NCI-H2171 treated with DMSO at 0.1 percent for 48 hours (cell line): ENCODE data around the gene CLN5.
A peak's percentile ranks its signal among the peaks of the same experiment; 100 is the strongest.

Experiments
- DNase-seq: peaks from one replicate; lab custom pipeline; 2025; lab: John Stamatoyannopoulos, UW

CLN5 gene

DNA sequence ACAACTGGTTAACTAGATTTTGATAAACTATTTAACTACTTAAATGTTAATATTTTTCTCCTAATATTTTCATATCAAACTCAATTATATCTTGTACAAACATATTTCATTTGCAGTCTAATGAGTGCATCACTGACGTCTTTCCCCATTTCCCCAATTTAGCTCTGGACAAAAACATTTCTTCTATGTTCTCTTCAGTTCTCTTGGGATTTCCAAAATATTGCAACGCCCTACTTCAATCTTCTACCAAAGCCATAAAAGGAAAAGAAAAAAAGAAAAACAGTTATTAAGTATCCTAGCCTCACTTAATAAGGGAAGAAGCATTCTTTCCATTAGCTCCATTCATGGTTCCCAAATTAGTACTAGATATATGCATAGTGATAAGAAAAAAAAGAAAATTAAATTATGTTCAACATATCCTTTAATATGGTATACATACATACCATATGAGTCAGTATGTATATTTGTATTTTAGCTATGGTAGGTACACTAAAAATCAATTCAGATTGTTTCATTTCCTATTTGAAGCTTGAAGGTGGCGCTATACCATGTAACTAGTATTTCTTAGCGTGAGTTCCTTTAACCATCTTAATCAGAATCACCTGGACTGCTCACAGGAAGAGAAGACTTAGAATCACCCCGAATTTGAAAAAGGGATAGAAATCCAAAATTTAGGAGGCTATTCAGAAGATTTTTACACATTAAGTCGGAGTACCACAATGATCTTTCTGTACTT, 25.2 kb downstream of the CLN5 start:
- no peak for DNase-seq

DNA sequence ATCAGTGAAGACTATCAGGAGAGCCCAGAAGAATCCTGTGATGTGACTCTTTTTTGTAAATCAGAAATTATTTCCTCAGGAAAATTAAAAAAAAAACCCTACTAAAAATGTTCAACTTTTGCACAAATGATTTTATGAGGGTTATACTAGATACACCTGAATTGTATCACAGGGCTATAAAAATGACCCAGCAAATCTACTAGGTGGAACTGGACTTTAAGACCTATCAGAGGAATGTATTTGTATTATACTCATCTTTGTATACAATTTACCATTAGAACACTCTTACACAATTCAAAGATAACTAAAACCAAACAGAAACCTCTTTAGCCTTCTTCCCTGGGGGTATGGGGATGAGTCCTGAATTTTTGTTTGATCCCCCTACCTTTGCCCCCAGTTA, 27.9 kb downstream of the CLN5 start:
- DNase-seq = no peak

DNA sequence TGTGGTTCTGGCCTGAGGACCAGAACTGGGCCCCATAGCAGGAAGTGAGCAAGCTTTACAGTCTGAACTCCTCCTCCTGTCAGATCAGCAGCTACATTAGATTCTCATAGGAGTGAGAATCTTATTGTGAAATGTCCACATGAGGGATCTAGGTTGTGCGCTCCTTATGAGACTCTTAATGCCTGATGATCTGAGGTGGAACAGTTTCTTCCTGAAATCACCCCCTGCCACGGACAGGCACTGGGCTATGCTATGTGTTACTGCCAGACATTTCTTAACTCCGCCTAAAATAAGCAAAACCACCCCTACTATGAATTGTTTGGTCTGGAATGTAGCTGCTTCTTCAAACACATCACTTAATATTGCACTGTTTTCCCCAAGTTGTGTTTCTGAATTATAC, 30.5 kb downstream of the CLN5 start:
- DNase-seq = no peak

DNA sequence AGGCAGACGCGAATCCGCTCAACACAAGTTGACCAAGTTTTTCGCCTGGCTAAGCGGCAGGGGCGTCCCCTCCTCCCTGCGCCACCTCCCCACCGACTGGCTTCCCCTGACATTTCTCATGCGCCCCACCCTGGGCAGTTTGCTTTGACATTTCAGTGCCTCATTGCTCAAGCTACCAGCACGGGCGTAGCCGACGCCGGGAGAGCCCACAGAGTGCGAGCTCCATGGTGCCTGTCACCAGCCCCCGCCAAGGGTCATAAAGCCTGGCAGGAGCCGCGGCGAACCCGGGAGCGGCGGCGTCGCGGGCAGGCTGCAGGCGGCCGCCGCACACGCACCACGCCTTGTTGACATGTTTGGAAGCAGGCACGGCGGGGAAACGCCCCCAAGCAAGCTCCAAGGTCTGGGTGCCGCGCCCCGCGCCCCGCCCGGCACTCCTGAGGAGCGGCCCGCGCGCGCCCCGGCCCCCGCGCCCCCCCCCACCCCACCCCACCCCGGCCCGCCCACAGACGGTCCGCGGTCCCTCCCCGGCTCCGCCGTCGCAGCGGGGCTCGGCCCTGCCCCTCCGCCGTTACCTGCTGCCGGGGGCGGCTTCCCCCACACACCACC, 34.5 kb downstream of the CLN5 start:
- peak; percentile 71 for DNase-seq

DNA sequence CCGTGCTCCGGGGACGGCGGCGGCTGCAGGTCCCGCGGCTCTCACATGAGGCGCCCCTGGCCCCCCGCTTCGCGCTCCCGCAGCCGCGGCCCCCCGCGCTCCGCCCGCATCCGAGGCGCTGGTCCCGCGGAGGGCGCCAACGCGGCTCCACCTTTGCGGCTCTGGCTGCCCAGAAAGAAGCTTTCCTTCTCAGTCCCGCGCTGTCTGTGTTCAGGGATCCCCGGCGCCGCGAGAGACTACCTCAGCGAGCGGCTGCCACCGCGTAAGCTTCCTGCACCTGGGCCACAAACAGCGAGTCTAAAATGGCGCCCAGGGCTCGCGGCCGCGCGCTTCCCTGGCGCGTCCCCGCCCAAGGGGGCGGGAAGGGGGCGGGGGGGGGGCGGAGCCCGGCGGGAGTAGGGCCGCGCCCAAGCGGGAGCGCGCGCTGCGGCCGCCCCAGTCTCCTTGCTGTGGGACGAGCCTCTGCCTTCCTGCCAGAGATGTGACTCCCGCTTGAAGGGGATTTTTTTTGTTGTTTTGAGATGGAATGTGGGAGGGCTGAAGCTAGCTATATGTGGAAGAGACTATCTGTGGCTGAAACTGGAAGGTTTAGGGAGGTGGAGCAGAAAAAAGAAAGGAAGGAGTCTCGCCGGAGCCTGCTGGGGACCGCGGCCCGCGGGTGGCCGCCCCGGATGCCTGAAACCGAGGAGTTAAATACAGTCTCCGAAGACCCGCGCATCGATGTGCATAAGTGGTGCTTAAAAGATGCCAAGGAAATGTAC, 35.2 kb downstream of the CLN5 start, which contains the start of gene FBXL3:
Gene FBXL3, minus strand, starts transcription at position 299 of the 761 bp plus-strand sequence. CDS start 5,299 bp downstream, outside the sequence.
- DNase-seq = peak; percentile 90

DNA sequence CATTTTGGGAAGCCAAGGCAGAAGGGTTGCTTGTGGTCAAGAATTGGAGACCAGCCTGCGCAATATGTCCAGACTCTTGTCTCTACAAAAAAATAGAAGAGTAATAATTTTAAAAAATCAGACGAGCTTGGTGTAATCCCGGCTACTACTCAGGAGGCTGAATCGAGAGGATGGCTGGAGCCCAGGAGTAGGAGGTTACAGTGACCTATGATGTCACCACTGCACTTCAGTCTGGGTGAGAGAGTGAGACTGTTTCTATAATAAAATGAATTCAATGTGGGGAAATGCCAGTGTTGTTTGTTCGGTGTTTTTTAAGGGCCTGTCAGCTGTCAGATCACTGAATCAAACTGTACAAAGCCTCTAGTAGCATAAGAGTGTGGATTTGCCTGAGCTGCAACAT, 36.3 kb downstream of the CLN5 start:
- DNase-seq = no peak

DNA sequence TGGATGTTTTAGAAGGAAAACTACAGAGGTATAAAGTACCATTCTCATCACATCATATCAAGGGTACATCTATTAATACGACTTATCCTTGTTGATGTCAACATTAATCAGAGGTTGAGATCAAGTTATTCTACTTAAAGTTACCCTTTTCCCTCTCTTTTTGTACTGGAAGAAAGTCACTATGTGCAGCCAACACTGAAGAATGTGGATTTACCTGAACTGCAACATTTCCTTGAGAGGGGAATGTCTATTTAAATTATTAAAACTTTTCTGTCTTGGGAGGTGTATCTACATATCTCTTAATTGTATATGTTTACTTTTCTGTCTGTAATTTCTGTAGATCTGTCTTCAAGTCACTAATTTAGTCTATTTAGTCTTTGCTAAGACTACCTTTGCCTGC, 37.6 kb downstream of the CLN5 start:
- DNase-seq = no peak

DNA sequence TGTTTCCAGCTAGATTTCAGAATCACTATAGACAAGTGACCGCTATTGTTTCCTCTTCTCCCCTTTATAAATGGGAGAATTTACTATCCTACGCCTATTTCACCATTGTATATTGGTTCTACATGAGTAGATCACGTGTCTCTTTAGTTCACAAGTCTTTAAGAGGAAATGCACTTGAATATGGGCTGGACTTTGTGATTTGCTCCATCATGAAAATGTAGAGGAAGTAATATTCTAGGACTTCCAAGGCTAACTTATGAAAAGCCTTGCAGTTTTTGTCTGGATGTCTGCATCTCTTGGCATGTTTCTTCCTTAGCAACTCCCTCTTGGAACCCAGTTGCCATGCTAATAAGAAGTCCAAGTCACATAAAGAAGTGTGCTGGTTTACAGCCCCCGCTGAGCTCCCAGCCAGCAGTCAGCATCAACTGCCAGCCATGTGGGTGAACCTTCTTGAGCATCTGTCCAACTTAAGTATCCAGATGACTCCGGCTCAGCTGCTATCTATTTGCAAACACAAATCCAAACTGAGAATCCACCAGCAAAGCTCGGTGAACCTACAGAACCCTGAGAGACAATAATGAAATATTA, 39.9 kb downstream of the CLN5 start:
- peak; percentile 37 for DNase-seq

DNA sequence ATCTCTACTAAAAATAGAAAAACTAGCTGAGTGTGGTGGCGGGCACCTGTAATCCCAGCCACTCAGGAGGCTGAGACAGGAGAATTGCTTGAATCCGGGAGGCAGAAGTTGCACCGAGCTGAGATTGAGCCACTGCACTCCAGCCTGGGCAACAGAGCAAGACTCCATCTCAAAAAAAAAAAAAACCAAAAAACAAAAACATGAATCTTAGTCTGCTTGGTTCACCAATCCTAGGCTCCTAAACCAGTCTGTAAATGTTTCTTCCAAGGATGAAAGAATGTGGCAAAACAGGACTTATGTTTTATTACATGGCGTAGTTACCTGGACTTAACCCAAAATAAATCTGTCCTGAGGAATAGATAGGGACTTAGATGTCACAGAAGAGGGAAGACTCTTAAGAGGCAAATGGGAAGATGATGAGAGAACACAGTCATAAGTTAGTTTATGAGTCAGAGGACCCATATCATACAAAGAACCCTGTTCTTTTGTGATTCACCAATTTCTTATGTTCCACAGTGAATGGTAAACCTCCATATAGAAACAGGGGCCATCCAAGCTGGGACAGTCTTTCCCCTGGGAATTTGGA, 41.9 kb downstream of the CLN5 start:
- no peak for DNase-seq

DNA sequence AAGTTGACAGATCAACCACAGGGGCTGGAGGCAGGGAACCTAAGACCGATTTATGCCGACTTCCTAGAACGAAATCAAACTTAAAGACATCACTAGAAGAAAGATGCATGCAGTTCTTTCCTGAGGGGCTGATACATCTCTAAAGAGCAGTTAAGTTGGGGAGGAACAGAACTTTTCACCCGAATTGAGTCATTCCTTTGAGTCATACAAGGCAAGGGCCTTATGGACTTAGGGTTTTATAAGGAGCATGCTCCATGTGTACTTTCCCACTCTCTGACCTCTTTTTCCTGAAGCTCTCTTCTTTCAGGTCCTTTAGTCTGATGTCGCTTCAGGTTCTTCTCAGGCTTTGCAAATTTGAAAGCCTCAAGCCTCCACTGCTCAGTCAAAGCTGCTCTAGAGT, 43.0 kb downstream of the CLN5 start:
- DNase-seq = no peak

DNA sequence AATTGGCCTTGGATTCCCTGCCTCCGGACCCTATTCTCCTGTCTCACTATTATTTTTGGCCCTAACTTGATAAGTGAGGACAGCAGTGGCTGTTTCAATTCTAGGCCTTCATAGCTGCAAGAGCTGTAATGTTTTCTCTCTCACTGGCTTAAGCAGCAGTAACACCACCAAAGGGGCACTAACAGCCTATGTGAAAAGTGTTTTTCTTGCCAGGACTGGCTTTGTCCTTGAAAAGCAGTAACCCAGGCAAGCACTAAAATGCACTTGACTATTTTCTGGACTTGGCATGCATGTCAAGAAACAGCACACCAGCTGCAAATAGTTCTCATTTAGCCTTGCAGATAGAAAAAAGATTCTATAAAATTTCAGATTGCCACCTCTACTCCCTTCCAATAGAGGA, 44.4 kb downstream of the CLN5 start:
- DNase-seq = no peak

DNA sequence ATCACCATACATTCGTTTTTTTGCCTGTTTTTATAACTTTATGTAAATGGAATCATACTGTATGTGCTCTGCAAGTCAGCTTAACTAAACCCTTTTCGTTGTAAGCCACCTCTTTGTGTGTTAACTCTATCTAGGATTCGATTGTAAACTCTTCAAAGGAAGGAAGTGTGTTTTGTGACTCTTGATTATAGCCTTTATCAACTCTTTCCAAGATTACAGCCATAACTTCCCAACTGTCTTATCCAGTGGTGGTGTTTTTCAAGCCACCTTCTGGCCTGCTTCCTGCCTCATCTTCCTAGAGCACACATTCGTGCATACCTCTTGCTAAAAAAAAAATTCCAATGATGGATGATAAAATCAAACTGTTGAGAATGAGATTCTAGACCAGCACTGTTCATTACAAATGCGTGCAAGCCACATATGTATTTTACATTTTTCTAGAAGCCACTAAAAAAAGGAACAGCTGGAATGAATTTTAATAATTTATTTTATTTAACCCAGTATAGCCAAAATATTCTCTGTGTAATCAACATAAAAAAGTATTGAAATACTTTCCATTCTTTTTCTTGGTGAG, 47.1 kb downstream of the CLN5 start:
- no peak for DNase-seq

DNA sequence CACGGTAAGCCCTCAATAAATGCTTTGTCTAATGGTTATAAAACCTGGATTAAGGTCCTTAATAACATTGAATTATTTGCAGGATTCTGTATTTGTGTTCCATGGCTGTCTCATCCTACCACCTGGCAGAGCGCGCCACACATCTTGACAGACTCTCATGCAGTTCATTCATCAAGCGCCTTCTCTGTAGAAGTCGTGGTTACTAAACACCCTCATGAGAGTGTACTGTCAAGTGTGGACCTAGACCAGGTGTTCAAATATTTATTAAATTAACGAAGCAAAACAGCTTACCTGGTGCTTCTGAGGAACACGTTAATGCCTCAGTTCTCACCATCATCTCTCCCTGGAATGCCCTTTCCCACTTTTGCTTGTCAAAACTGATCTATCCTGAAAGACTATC, 48.2 kb downstream of the CLN5 start:
- no peak for DNase-seq

DNA sequence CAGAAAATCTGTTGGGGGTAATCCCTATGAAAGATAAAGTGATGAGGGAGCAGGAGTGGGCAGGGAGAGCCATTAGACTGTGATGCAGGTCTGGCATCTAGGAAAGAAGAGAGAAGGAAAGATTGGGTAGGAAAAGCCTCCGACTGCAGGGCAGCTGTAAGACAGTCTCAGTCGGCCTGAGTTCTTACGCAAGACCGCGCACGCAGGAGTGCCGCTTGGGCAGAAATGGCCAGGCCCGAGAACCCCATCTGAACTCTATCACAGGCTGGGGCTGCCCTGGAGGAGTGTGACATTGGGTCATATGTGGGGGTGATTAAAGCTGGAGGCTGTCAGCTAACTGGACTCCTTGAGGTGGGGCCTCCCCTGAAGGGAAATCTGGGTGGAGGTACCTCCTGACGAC, 49.0 kb downstream of the CLN5 start:
- no peak for DNase-seq

DNA sequence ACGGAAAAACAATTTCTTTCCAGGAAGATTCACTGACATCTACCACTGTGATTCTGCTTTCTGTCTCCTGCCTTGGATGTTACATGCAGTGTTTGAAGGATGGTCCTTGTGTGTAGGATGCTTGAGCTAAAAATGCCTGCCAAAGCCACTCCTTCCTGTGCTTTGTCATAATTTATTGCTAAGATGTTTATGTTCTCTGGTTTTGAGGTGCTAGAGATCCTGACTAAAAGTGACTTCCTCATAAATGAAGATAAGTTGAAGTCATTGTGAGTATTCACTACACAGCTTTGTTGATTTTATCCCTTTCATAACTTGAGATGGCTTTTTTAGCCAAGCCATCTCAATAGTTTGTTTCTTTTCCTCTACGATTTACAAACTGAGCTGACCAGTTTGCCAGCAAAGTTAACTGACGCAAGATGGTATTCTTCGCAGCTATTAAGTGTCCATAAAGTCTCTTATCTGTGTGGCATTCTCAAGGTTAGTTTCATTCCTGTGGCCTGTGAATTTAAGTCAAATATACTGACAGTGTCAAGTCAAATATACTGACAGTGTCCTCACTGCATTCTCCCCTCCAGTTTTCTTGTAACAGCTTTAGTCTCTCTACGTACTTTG, 50.8 kb downstream of the CLN5 start:
- DNase-seq = no peak

DNA sequence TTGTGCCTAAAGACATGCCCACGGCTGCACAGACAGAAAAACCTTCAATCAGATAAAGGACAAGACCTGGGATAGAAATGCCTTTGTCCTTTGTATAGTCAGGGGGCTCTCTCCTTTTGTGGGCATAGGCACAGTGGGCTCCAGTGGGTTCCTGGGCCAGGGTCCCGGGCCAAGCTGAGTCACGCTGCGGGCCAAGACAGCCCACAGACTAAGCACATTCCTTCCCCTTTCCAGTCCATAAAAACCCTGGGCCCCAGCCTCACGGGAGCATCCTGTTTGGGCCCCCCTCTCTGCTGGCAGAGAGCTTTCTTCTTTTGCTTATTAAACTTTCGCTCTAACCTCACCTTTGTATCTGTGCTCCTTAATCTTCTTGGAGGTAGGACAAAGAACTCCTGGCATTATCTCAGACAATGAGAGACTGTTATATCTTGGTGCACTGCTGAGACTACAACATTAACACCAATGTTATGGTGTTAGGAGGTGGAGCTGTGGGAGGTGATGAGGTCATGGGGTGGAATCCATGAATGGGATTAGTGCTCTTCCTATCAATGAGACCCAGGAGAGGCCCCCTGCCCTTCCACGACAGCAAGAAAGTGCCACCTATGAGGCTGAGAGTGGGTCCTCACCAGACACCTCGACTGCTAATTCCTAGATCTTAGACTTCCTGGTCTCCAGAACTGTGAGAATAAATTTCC, 55.9 kb downstream of the CLN5 start:
- DNase-seq = no peak

DNA sequence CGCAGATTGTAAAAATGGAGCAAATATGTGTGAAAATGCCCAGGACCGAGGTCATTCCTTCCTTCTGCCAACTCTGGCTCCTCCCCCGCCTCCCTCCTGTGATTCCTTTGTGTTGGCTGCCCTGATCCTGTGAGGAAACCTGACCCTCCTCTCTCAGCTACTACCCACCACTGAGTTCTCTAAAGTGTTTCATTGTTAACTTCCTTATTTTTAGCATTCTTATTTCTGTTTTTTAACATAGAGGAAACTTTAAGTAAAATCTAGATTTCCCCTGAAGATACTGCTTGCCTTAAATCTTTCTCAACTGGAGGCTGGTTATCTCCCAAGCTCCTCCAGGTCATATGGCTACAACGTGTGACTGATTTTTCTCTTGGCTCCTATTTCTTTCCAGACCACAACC, 56.8 kb downstream of the CLN5 start:
- no peak for DNase-seq

DNA sequence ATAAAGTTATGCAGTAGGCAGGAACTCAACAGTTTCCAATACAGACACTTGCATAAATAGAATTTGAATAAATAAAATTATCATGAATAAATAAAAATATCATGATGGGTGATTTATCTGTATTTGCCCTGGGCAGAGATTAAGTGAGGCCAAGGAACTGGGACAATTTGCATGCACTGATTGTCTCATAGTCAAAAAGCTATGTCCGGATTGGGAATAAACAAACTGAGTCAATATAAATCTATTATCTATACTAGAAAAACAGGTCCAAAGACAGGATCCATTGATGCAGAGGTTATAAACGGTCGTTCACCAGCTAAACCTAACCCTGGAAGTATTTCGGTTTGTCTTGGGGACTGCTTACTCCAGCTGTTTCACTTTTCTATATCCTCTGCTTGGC, 61.3 kb downstream of the CLN5 start:
- DNase-seq = no peak
